HG03060 (cell line): Measurements from ENCODE around the gene ACTR1A.

Source experiments
- ATAC-seq: cut with Tn5 transposase; IDR thresholded peaks from one replicate; pipeline ENCODE4 v1.9.1; 2021; ENCODE audit warnings: low read depth, moderate number of reproducible peaks; ENCODE audit not compliant: unreplicated experiment

Gene ACTR1A

GRCh38 chr10:102491136-102491535 is 11.4 kb downstream of the ACTR1A start:
- ATAC-seq = no peak

- ATAC-seq = no peak
Measured at GRCh38 chr10:102485093-102485784, 17.3 kb downstream of the ACTR1A start.

- ATAC-seq = no peak
Measured at GRCh38 chr10:102484021-102484420, 18.5 kb downstream of the ACTR1A start.

GRCh38 chr10:102480396-102480795 is 22.1 kb downstream of the ACTR1A start:
- no peak for ATAC-seq

- ATAC-seq = no peak
Measured at GRCh38 chr10:102479651-102480050, 22.9 kb downstream of the ACTR1A start.

- no peak for ATAC-seq
Measured at GRCh38 chr10:102476466-102477141, 25.9 kb downstream of the ACTR1A start.

GRCh38 chr10:102475451-102476040 is 27.0 kb downstream of the ACTR1A start:
- ATAC-seq = no peak

GRCh38 chr10:102473445-102474331 is 28.8 kb downstream of the ACTR1A start:
- no peak for ATAC-seq

- ATAC-seq = no peak
Measured at GRCh38 chr10:102470579-102471546, 31.6 kb downstream of the ACTR1A start.

GRCh38 chr10:102468683-102469082 is 33.8 kb downstream of the ACTR1A start:
- ATAC-seq = no peak

GRCh38 chr10:102467971-102468438 is 34.5 kb downstream of the ACTR1A start:
- no peak for ATAC-seq

- no peak for ATAC-seq
Measured at GRCh38 chr10:102467318-102467717, 35.2 kb downstream of the ACTR1A start.

GRCh38 chr10:102465466-102465865 is 37.0 kb downstream of the ACTR1A start:
- no peak for ATAC-seq

GRCh38 chr10:102463983-102464382 is 38.5 kb downstream of the ACTR1A start:
- no peak for ATAC-seq

GRCh38 chr10:102462512-102463054 is 39.9 kb downstream of the ACTR1A start:
- no peak for ATAC-seq

- no peak for ATAC-seq
Measured at GRCh38 chr10:102461187-102462054, 41.1 kb downstream of the ACTR1A start.

- no peak for ATAC-seq
Measured at GRCh38 chr10:102460836-102461186, 41.7 kb downstream of the ACTR1A start.

GRCh38 chr10:102458656-102459055 is 43.9 kb downstream of the ACTR1A start:
- no peak for ATAC-seq
